Activated CD8-positive, alpha-beta memory T cell treated with anti-CD3 and anti-CD28 coated beads, Interleukin-2, amount 50 U/mL, for 48 hours (primary cell): Measurements from ENCODE around the gene NEAT1.

Source experiments
- DNase-seq: peaks from one replicate; pipeline ENCODE4 v3.0.0-alpha.2; 2020

The NEAT1 gene

GRCh38 chr11:65422633-65423515 lies at the start of gene NEAT1:
TSS of gene NEAT1 (plus strand) at chr11:65422798.
- DNase-seq: peak; percentile 99

- no peak for DNase-seq
These were observed 48.6 kb upstream of the NEAT1 start for GRCh38 chr11:65373839-65374580.

- no peak for DNase-seq
These were observed 47.6 kb upstream of the NEAT1 start for GRCh38 chr11:65375012-65375411.

- no peak for DNase-seq
These were observed 46.4 kb upstream of the NEAT1 start for GRCh38 chr11:65376138-65376713.

- DNase-seq: no peak
These were observed 45.6 kb upstream of the NEAT1 start for GRCh38 chr11:65377036-65377435.

GRCh38 chr11:65377777-65378176 lies 44.8 kb upstream of the NEAT1 start:
- no peak for DNase-seq

- DNase-seq: no peak
These were observed 44.2 kb upstream of the NEAT1 start for GRCh38 chr11:65378208-65378927.

- no peak for DNase-seq
These were observed 43.5 kb upstream of the NEAT1 start for GRCh38 chr11:65378928-65379638.

- DNase-seq: no peak
These were observed 42.7 kb upstream of the NEAT1 start for GRCh38 chr11:65379698-65380459.

- DNase-seq: no peak
These were observed 42.0 kb upstream of the NEAT1 start for GRCh38 chr11:65380460-65381119.

GRCh38 chr11:65381716-65382032 lies 40.9 kb upstream of the NEAT1 start:
- DNase-seq: no peak

GRCh38 chr11:65382033-65382803 lies 40.4 kb upstream of the NEAT1 start, which contains the start of gene SLC25A45:
TSS of gene SLC25A45 (minus strand) at chr11:65382646. CDS start at chr11:65381951, 695 bp downstream.
- DNase-seq: peak; percentile 92

GRCh38 chr11:65382804-65383368 lies 39.7 kb upstream of the NEAT1 start:
- no peak for DNase-seq

- DNase-seq: no peak
These were observed 38.8 kb upstream of the NEAT1 start for GRCh38 chr11:65383778-65384177.

GRCh38 chr11:65384301-65384889 lies 38.2 kb upstream of the NEAT1 start:
- DNase-seq: no peak

GRCh38 chr11:65386307-65387140 lies 36.1 kb upstream of the NEAT1 start, which contains the start of gene FRMD8:
TSS of gene FRMD8 (plus strand) at chr11:65386637. CDS start at chr11:65387037, 400 bp downstream.
- DNase-seq: peak; percentile 94

GRCh38 chr11:65388731-65389130 lies 33.9 kb upstream of the NEAT1 start:
- no peak for DNase-seq

- DNase-seq: no peak
These were observed 33.2 kb upstream of the NEAT1 start for GRCh38 chr11:65389294-65389980.
